Activated T-helper 1 cell treated with anti-CD3 and anti-CD28 coated beads, Interleukin-12 subunit alpha, Interleukin-12 subunit beta, Interleukin-2, Interleukin-4 antibody, amounts not matched to agents 30 ng/mL and 10 ng/mL and 1 ng/mL, durations not matched to agents 14 hours and 24 hours and 36 hours (primary cell): Measurements from ENCODE around the gene CDKL5. TPM values are rescaled to one million over a fixed set of nuclear protein-coding genes. Genes with fewer than 3 reads are reported as not detected.

Experiments
- DNase-seq: peaks from one replicate; pipeline ENCODE4 v3.0.0; 2021; ENCODE audit warnings: low spot score
- H3K27ac Mint-ChIP-seq: one replicate; pipeline ENCODE4 v1.8.0; 2021; ENCODE audit warnings: mild to moderate bottlenecking, mixed read lengths
- H3K27me3 Mint-ChIP-seq: one replicate; pipeline ENCODE4 v1.8.0; 2022; ENCODE audit warnings: mild to moderate bottlenecking, moderate library complexity, mixed read lengths; ENCODE audit not compliant: insufficient read depth
- H3K36me3 Mint-ChIP-seq: one replicate; pipeline ENCODE4 v1.8.0; 2021; ENCODE audit warnings: low read depth, mixed read lengths
- H3K4me1 Mint-ChIP-seq: one replicate; pipeline ENCODE4 v1.8.0; 2021; ENCODE audit warnings: low read depth, mixed read lengths
- H3K4me3 Mint-ChIP-seq: one replicate; pipeline ENCODE4 v1.8.0; 2021; ENCODE audit warnings: mild to moderate bottlenecking, moderate library complexity, mixed read lengths
- H3K9me3 Mint-ChIP-seq: one replicate; pipeline ENCODE4 v1.8.0; 2021; ENCODE audit warnings: mixed read lengths
- intact Hi-C: fragments of 100-400 bp; cut with micrococcal nuclease; formaldehyde crosslinking; loops from one replicate; pipeline ENCODE4 v1.15.1; 2024
- total RNA-seq: library from RNA; stranded (reverse); gene quantifications from 2 replicates; pipeline ENCODE4 v1.2.3, GENCODE V29; 2022

Gene CDKL5
- total RNA-seq, 1 donor from 2014 or later = 0.73 TPM

GRCh38 chrX:18701621-18702361, 276.4 kb downstream of the CDKL5 start:
- Mint-ChIP-seq H3K27ac (no peak overlapping the region), H3K27me3 (peaks cover 2% of the 10 kb centered on the region), H3K4me1 (no peaks in the 10 kb centered on the region), H3K4me3 (no peak overlapping the region), H3K36me3 (no peaks in the 10 kb centered on the region), H3K9me3 (no peaks in the 10 kb centered on the region)
- intact Hi-C loops = no loop called here
- DNase-seq = no peak

- H3K4me1 Mint-ChIP-seq = no peaks in the 10 kb centered on the region
- DNase-seq = no peak
- H3K27me3 Mint-ChIP-seq = peaks cover 2% of the 10 kb centered on the region
- intact Hi-C loops = no loop called here
- H3K9me3 Mint-ChIP-seq = no peaks in the 10 kb centered on the region
- no peaks in the 10 kb centered on the region for H3K36me3 Mint-ChIP-seq
- H3K4me3 Mint-ChIP-seq = no peak overlapping the region
- no peak overlapping the region for H3K27ac Mint-ChIP-seq
Observed at GRCh38 chrX:18702362-18703195, 277.2 kb downstream of the CDKL5 start.

Other genes starting within 250 kb of the CDKL5 start
- not detected in 2 replicates for gene BEND2, start 204.7 kb upstream of the CDKL5 start, total RNA-seq
- gene SCML2, start 70.9 kb upstream of the CDKL5 start, total RNA-seq = 3.0 and 3.6 TPM in 2 replicates
- gene RS1, start 246.5 kb downstream of the CDKL5 start, total RNA-seq = not detected in 2 replicates